K562 (cell line): Measurements from ENCODE around the gene MYH9. TPM values are rescaled to one million over a fixed set of nuclear protein-coding genes. Genes with fewer than 3 reads are reported as not detected.

Source experiments
- DDX20 ChIP-seq: fragments of 450-650 bp; IDR thresholded peaks from 2 replicates; pipeline ENCODE4 v1.6.1; 2016; ENCODE audit warnings: missing genetic modification characterization, low read depth, mild to moderate bottlenecking, missing compliant biosample characterization, moderate library complexity
- DPF2 ChIP-seq: fragments of 450-650 bp; IDR thresholded peaks from 2 replicates; pipeline ENCODE4 v1.6.1; 2016
- GMEB1 ChIP-seq: fragments of 250-450 bp; sonication (Bioruptor Pico); IDR thresholded peaks from 2 replicates; pipeline ENCODE4 v1.4.0; 2020; ENCODE audit warnings: mild to moderate bottlenecking
- HDAC6 ChIP-seq: IDR thresholded peaks from 2 replicates; pipeline ENCODE4 v1.6.1; 2012; ENCODE audit warnings: low read depth, mild to moderate bottlenecking, control low read depth, inconsistent platforms, low read length, moderate library complexity
- MLLT1 ChIP-seq, 2 experiments: fragments of 450-650 bp; IDR thresholded peaks; 2 replicates each; pipeline ENCODE4 v1.6.1; 2016
- NKRF ChIP-seq: fragments of 450-650 bp; IDR thresholded peaks from 2 replicates; pipeline ENCODE4 v1.6.1; 2016; ENCODE audit warnings: borderline replicate concordance
- NR3C1 ChIP-seq: sonication (generic); formaldehyde crosslinking; IDR thresholded peaks from 2 replicates; pipeline ENCODE4 v1.8.1; 2022; ENCODE audit warnings: missing genetic modification reagents
- RBFOX2 ChIP-seq: fragments of 200-400 bp; formaldehyde crosslinking; IDR thresholded peaks from 2 replicates; pipeline ENCODE4 v1.6.1; 2017; ENCODE audit warnings: low read depth, mild to moderate bottlenecking, low read length, moderate library complexity
- RBM25 ChIP-seq: fragments of 200-400 bp; formaldehyde crosslinking; IDR thresholded peaks from 2 replicates; pipeline ENCODE4 v1.6.1; 2018; ENCODE audit warnings: low read length, low read depth, moderate library complexity; ENCODE audit not compliant: severe bottlenecking
- SMARCC2 ChIP-seq: fragments of 450-650 bp; IDR thresholded peaks from 2 replicates; pipeline ENCODE4 v1.6.1; 2017; ENCODE audit warnings: antibody characterized with exemption, moderate library complexity, mild to moderate bottlenecking, low read depth
- YY1 ChIP-seq, 3 experiments: IDR thresholded peaks; 2 replicates each; pipeline ENCODE4 v1.6.1; 2011; ENCODE audit warnings: low read length in 2 of 3, mild to moderate bottlenecking in 2 of 3, moderate library complexity in 2 of 3, borderline replicate concordance in 1 of 3, control low read depth in 1 of 3, low read depth in 1 of 3; ENCODE audit not compliant: insufficient read depth in 3 of 3, insufficient replicate concordance in 2 of 3, control insufficient read depth in 1 of 3, insufficient read length in 1 of 3; ENCODE audit errors: extremely low read depth in 1 of 3
- ZNF778 ChIP-seq: fragments of 450-650 bp; formaldehyde crosslinking; IDR thresholded peaks from 2 replicates; pipeline ENCODE4 v1.4.0; 2020; ENCODE audit warnings: mild to moderate bottlenecking, moderate library complexity
- polyA plus RNA-seq, 8 experiments: library from polyadenylated mRNA; depleted of rRNA in 4 of 8; stranded (reverse) in 5 of 8; unstranded in 3 of 8; fragments of >200 nt; fragmentation: Nextera tagmentation in 2 of 8; fragmentation: Illumina TruSeq in 1 of 8; extraction: Ambion mirVana in 2 of 8; extraction: Trizol in 1 of 8; gene quantifications; 2 replicates each; pipeline versions ENCODE4 v1.2.1 to v1.2.3, GENCODE V29; 2011 to 2014; ENCODE audit warnings: inconsistent platforms in 1 of 8, missing spikeins in 1 of 8
- total RNA-seq, 7 experiments: library from RNA; depleted of rRNA in 6 of 7; stranded (reverse); fragments of >200 nt in 6 of 7; fragmentation: Illumina TruSeq in 2 of 7; extraction: Trizol in 2 of 7; gene quantifications; 2 replicates each; pipeline versions ENCODE4 v1.2.1 to v1.2.3, GENCODE V29; 2011 to 2021; ENCODE audit warnings: low replicate concordance in 1 of 7
- TF ChIP-seq, protein P1 (sequence below): sonication (generic); formaldehyde crosslinking; IDR thresholded peaks from 2 replicates; pipeline ENCODE4 v1.8.0; 2022; ENCODE audit warnings: missing genetic modification reagents, mild to moderate bottlenecking, moderate library complexity, borderline replicate concordance
- TF ChIP-seq, protein P2 (sequence below): fragments of 450-650 bp; IDR thresholded peaks from 2 replicates; pipeline ENCODE4 v1.7.1; 2018; ENCODE audit warnings: mild to moderate bottlenecking, low read depth; ENCODE audit not compliant: partially characterized antibody
- TF ChIP-seq, protein P3 (sequence below): sonication (generic); formaldehyde crosslinking; IDR thresholded peaks from 2 replicates; pipeline ENCODE4 v1.5.0; 2020; ENCODE audit warnings: missing genetic modification reagents
- TF ChIP-seq, protein P4 (sequence below): sonication (generic); formaldehyde crosslinking; IDR thresholded peaks from 2 replicates; pipeline ENCODE4 v1.8.0; 2022; ENCODE audit warnings: mild to moderate bottlenecking, missing genetic modification reagents

The MYH9 gene
- total and polyA plus RNA-seq, 9 of the 15 experiments (the other 6 are each of a cell fraction or from before 2014, with no cell fraction given): 0.71 to 111 (median 24.6) TPM

DNA sequence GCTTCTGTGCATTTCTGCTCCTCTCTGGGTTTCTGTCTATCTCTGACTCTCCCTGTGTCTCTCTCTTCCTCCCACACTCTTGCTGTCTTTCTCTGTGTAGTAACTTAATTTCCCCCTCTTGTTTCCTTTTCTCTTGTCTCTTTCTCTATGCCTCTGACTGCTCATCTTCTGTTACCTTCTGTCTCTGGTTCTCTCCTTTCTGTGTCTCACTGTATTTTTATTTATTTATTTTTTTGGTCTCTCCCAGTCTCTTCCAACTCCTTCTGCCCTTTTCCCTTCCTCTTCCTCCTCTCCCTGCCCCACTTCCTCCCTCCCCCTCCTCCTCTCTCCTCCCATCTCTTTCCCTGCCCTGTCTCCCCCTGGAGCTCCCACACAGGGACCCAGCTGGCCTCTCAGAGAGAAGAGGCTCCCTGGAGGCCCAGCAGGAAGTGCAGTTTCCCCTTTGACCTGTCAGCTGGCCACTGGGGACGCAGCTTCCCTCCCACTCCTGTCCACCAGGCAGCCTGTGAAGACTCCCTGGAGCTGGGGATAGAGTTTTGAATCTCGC, 38.3 kb upstream of the MYH9 start (continued):
- TF ChIP-seq, protein P1, sequence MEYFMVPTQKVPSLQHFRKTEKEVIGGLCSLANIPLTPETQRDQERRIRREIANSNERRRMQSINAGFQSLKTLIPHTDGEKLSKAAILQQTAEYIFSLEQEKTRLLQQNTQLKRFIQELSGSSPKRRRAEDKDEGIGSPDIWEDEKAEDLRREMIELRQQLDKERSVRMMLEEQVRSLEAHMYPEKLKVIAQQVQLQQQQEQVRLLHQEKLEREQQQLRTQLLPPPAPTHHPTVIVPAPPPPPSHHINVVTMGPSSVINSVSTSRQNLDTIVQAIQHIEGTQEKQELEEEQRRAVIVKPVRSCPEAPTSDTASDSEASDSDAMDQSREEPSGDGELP: peak; percentile 99
- TF ChIP-seq, protein P2, sequence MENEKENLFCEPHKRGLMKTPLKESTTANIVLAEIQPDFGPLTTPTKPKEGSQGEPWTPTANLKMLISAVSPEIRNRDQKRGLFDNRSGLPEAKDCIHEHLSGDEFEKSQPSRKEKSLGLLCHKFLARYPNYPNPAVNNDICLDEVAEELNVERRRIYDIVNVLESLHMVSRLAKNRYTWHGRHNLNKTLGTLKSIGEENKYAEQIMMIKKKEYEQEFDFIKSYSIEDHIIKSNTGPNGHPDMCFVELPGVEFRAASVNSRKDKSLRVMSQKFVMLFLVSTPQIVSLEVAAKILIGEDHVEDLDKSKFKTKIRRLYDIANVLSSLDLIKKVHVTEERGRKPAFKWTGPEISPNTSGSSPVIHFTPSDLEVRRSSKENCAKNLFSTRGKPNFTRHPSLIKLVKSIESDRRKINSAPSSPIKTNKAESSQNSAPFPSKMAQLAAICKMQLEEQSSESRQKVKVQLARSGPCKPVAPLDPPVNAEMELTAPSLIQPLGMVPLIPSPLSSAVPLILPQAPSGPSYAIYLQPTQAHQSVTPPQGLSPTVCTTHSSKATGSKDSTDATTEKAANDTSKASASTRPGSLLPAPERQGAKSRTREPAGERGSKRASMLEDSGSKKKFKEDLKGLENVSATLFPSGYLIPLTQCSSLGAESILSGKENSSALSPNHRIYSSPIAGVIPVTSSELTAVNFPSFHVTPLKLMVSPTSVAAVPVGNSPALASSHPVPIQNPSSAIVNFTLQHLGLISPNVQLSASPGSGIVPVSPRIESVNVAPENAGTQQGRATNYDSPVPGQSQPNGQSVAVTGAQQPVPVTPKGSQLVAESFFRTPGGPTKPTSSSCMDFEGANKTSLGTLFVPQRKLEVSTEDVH: no peak
- no peak for TF ChIP-seq RBM25
- no peak for TF ChIP-seq ZNF778 (CRISPR knock-in tag)
- TF ChIP-seq HDAC6: no peak
- no peak for TF ChIP-seq DDX20 (tag)
- TF ChIP-seq NR3C1: no peak
- TF ChIP-seq GMEB1 (CRISPR knock-in tag): no peak
- TF ChIP-seq DPF2: peak; percentile 46
- TF ChIP-seq, protein P3, sequence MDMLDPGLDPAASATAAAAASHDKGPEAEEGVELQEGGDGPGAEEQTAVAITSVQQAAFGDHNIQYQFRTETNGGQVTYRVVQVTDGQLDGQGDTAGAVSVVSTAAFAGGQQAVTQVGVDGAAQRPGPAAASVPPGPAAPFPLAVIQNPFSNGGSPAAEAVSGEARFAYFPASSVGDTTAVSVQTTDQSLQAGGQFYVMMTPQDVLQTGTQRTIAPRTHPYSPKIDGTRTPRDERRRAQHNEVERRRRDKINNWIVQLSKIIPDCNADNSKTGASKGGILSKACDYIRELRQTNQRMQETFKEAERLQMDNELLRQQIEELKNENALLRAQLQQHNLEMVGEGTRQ (CRISPR knock-in tag): no peak
- TF ChIP-seq SMARCC2: no peak
- no peak for TF ChIP-seq YY1 (IDR thresholded peaks at IDR 0.05; ENCODE audit: borderline replicate concordance in 1 of 3, control insufficient read depth in 1 of 3, extremely low read depth in 1 of 3, insufficient read depth in 3 of 3, insufficient read length in 1 of 3, insufficient replicate concordance in 2 of 3, low read depth in 1 of 3, low read length in 2 of 3)
- TF ChIP-seq MLLT1 (IDR thresholded peaks at IDR 0.05): 0 out of 4 replicates have a peak, but pooled peaks of 1 of the 2 experiments have one; percentile 58
- 0 out of 2 replicates have a peak, but pooled peaks have one; percentile 27 for TF ChIP-seq NKRF
- peak; percentile 21; the same call in 1 of the 2 replicates for TF ChIP-seq RBFOX2
- TF ChIP-seq, protein P4, sequence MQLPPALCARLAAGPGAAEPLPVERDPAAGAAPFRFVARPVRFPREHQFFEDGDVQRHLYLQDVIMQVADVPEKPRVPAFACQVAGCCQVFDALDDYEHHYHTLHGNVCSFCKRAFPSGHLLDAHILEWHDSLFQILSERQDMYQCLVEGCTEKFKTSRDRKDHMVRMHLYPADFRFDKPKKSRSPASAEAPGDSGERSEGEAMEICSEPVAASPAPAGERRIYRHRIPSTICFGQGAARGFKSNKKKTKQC: no peak
